Measurements from ENCODE around the gene FGD3. TPM values are rescaled to one million over a fixed set of nuclear protein-coding genes. Genes with fewer than 3 reads are reported as not detected.

FGD3 gene
- total and polyA plus RNA-seq, 9 of the 15 experiments (the other 6 are each of a cell fraction or from before 2014, with no cell fraction given): 0.07 to 1.3 (median 0.29) TPM

DNA sequence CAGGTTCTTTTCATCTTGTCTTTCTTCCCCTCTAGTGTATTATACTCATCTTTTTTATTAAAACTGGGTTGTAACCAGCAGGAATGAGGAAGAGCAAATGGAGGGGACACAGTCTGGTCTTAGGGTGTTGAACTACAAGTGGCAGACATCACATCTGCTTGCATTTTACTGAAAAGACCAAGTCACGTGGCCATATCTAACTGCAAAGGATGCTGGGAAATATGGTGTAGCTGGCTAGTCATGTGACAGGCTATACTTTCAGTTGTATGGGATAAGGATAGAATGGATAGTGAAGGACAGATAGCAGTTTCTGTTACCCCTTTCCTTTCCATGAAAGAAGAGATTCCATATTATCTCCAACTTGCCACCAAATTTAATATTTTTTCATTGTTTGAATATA is 13.0 kb upstream of the FGD3 start (continued):
- no peak for TF ChIP-seq ZNF224 (CRISPR knock-in tag; IDR thresholded peaks at IDR 0.05)
- TF ChIP-seq ZNF717 (CRISPR knock-in tag; IDR thresholded peaks at IDR 0.05): no peak
- TF ChIP-seq ZNF274 (IDR thresholded peaks at IDR 0.05; ENCODE audit: borderline replicate concordance, low read depth, low read length): no peak
- no peak for TF ChIP-seq ZEB2 (IDR thresholded peaks at IDR 0.05)
- TF ChIP-seq, protein P1, sequence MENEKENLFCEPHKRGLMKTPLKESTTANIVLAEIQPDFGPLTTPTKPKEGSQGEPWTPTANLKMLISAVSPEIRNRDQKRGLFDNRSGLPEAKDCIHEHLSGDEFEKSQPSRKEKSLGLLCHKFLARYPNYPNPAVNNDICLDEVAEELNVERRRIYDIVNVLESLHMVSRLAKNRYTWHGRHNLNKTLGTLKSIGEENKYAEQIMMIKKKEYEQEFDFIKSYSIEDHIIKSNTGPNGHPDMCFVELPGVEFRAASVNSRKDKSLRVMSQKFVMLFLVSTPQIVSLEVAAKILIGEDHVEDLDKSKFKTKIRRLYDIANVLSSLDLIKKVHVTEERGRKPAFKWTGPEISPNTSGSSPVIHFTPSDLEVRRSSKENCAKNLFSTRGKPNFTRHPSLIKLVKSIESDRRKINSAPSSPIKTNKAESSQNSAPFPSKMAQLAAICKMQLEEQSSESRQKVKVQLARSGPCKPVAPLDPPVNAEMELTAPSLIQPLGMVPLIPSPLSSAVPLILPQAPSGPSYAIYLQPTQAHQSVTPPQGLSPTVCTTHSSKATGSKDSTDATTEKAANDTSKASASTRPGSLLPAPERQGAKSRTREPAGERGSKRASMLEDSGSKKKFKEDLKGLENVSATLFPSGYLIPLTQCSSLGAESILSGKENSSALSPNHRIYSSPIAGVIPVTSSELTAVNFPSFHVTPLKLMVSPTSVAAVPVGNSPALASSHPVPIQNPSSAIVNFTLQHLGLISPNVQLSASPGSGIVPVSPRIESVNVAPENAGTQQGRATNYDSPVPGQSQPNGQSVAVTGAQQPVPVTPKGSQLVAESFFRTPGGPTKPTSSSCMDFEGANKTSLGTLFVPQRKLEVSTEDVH (IDR thresholded peaks at IDR 0.05; ENCODE audit: low read depth, partially characterized antibody): no peak
- no peak for TF ChIP-seq SNIP1 (IDR thresholded peaks at IDR 0.05; ENCODE audit: low read depth)
- TF ChIP-seq TOE1 (IDR thresholded peaks at IDR 0.05; ENCODE audit: borderline replicate concordance): peak; percentile 72; the same call in 1 of the 2 replicates
- TF ChIP-seq TOE1 (CRISPR knock-in tag; IDR thresholded peaks at IDR 0.05; ENCODE audit: borderline replicate concordance, low read depth): no peak
- TF ChIP-seq, protein P2, sequence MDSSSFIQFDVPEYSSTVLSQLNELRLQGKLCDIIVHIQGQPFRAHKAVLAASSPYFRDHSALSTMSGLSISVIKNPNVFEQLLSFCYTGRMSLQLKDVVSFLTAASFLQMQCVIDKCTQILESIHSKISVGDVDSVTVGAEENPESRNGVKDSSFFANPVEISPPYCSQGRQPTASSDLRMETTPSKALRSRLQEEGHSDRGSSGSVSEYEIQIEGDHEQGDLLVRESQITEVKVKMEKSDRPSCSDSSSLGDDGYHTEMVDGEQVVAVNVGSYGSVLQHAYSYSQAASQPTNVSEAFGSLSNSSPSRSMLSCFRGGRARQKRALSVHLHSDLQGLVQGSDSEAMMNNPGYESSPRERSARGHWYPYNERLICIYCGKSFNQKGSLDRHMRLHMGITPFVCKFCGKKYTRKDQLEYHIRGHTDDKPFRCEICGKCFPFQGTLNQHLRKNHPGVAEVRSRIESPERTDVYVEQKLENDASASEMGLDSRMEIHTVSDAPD (CRISPR knock-in tag; IDR thresholded peaks at IDR 0.05): no peak
- TF ChIP-seq ZNF239 (CRISPR knock-in tag; IDR thresholded peaks at IDR 0.05): no peak
- TF ChIP-seq KDM2B (CRISPR knock-in tag; IDR thresholded peaks at IDR 0.05): no peak
- TF ChIP-seq CBFA2T2 (conservative IDR thresholded peaks at IDR 0.05): peak; percentile 49
- TF ChIP-seq, protein P3, sequence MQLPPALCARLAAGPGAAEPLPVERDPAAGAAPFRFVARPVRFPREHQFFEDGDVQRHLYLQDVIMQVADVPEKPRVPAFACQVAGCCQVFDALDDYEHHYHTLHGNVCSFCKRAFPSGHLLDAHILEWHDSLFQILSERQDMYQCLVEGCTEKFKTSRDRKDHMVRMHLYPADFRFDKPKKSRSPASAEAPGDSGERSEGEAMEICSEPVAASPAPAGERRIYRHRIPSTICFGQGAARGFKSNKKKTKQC (CRISPR knock-in tag; IDR thresholded peaks at IDR 0.05): no peak
- TF ChIP-seq ZNF174 (CRISPR knock-in tag; IDR thresholded peaks at IDR 0.05): no peak
- TF ChIP-seq FIP1L1 (IDR thresholded peaks at IDR 0.05; ENCODE audit: low read depth, low read length, poor library complexity, severe bottlenecking): no peak
- no peak for TF ChIP-seq TAF7 (tag; IDR thresholded peaks at IDR 0.05)
- TF ChIP-seq ELF2 (CRISPR knock-in tag; IDR thresholded peaks at IDR 0.05): no peak
- TF ChIP-seq EHMT2 (IDR thresholded peaks at IDR 0.05): peak; percentile 57; the same call in 1 of the 2 replicates
- TF ChIP-seq ZSCAN29 (IDR thresholded peaks at IDR 0.05): no peak
- no peak for TF ChIP-seq ZNF140 (CRISPR knock-in tag; IDR thresholded peaks at IDR 0.05)
- no peak for TF ChIP-seq PCBP1 (IDR thresholded peaks at IDR 0.05; ENCODE audit: low read depth, low read length, poor library complexity, severe bottlenecking)
- no peak for TF ChIP-seq ZNF76 (CRISPR knock-in tag; IDR thresholded peaks at IDR 0.05; ENCODE audit: borderline replicate concordance)
- no peak for TF ChIP-seq SRSF1 (IDR thresholded peaks at IDR 0.05; ENCODE audit: low read depth, low read length)
- TF ChIP-seq KHSRP (IDR thresholded peaks at IDR 0.05): no peak
- no peak for TF ChIP-seq ASH1L (IDR thresholded peaks at IDR 0.05; ENCODE audit: borderline replicate concordance, low read depth, partially characterized antibody)

All from K562 (cell line).